Cerebellar nuclear complex (tissue), 1 donor: Measurements from ENCODE around the gene TRIM44.
A peak's percentile ranks its signal among the peaks of the same experiment; 100 is the strongest.
"Not testable (repeated sequence)": the region's sequence is repeated elsewhere in the genome, so short reads cannot be mapped to it uniquely, and the experiment has no call there.

Experiments
- DNase-seq, 2 experiments: peaks; one replicate each; lab custom pipeline; 2025; lab: John Stamatoyannopoulos, UW

Gene TRIM44

GRCh38 chr11:35633827-35634423 is 28.6 kb upstream of the TRIM44 start:
- DNase-seq, result no peak

- no peak for DNase-seq
These were observed 26.6 kb upstream of the TRIM44 start for GRCh38 chr11:35635933-35636332.

DNA sequence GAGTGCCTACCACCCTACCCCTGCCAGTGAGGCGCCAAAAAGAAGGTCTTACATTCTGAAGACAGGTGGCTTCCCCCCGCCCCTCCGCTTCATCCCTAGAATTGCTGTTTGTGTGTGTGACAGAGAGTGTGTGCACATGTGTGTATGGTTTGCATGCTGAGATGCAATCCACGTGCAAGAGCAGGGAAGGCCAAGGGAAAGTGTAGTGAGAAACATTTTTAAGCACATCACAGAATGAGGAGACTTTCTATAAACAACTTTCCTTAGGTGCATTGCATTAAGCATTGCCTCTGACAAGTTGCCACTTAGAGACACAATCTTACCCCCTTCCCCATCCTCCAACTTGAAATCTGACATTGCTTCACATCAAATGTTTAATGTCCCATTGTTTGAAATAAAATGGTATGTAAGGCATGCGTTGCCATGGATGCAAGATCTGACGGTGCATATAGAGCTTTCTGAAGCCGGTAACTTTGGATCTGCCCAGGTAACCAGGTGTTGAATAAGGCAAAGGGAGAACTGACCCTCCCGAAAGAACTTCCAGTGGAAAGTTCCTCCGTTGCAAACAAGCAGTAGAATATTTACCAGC is 22.9 kb upstream of the TRIM44 start:
- no peak for DNase-seq

DNA sequence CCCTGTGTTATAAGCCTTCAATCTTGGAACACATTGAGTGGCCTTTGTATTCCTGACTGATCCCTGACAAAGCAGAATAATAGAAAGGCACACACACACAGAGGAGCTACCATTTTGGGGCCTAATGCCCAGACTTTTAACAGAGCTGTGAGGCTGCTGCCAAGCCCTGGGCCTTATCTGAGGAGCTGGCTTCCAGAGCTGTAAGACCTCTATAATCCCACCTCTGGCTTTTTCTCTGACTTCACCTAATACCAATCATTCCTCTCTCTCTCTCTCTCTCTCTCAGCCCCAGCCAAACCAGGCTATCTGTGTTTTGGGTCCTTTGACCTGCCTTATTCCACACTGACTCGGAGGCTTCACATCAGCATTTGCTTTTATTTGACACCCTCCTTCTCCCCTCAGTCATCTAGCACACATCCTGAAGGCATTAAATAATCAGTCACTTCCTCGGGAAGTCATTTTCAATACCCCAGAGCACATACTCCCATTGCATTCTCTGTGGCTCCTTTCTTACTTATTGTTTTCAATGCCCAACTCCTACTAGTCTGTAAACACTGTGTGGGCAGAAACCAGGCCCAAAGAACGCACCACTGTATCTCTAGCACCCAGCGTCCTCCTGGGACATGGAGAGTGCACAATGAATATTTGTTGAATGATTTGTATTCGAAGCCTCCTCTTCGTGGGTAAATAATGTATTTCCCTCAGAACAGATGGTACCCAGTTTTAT is 21.2 kb upstream of the TRIM44 start:
- DNase-seq, result no peak

- DNase-seq, result no peak
These were observed 20.6 kb upstream of the TRIM44 start for GRCh38 chr11:35641964-35642363.

DNA sequence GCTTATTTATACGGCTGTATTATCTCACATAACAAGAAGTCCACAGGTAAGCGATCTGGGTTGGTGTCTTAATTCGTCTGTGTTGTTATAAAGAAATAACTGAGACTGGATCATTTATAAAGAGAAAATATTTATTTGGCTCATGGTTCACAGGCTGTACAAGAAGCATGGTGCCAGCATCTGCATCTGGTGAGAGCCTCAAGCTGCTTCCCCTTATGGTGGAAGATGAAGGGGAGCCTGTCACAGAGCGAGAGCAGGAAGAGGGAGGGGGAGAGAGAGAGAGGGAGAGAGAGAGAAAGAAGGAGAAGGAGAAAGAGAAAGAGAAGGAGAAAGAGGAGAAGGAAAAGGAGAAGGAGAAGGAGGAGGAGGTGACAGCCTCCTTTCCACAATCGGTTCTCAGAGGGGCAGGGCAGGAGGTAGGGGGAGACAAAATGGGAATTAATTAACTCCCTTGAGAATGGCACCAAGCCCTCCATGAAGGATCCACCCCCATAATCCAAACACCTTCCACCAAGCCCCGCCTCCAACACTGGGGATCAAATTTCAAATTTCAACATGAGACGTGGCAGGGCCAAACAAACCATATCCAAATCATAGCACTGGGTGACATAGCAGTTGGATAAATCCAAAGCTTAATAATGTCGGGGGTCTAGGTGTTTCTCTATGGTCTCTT is 15.0 kb upstream of the TRIM44 start:
- no peak for DNase-seq

GRCh38 chr11:35650006-35650405 is 12.6 kb upstream of the TRIM44 start:
- DNase-seq, result no peak

GRCh38 chr11:35650467-35650866 is 12.1 kb upstream of the TRIM44 start:
- DNase-seq, result no peak

GRCh38 chr11:35651263-35651662 is 11.3 kb upstream of the TRIM44 start:
- no peak for DNase-seq

DNA sequence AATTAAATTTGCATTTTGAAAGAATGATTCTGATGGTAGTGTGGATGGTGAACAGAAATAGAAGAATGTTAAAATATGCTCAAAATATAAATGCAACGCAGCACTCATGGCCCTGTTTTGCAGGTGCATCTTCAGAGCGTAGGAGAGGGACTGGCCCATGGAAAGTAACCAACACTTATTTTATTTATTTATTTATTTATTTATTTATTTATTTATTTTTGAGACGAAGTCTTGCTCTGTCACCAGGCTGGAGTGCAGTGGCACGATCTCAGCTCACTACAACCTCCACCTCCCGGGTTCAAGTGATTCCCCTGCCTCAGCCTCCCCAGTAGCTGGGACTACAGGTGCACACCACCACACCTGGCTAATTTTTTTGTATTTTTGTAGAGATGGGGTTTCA is 9.8 kb upstream of the TRIM44 start:
- DNase-seq, result not testable (repeated sequence)

DNA sequence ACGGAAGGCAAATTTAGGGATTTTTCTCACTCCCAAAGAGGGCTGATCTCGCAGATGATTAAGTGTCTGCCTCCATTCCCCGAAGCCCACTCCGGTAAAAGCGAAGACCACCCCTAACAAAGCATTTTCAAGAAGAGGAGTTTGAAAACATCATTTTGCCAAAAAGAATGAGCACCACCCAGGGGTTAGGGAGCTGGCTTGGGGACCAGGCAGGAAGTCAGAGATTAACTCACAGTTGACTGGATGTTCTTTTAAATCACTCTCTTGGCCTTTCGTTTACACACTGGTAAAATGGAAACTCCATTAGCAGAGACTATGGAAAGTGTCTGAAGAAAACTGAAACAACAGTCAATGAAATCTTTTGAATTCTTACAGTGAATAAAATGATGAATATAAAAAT is 7.9 kb upstream of the TRIM44 start:
- DNase-seq, result no peak

- DNase-seq, result no peak
These were observed 7.3 kb upstream of the TRIM44 start for GRCh38 chr11:35655254-35655653.

GRCh38 chr11:35655856-35656255 is 6.7 kb upstream of the TRIM44 start:
- no peak for DNase-seq

- DNase-seq, result no peak
These were observed 4.3 kb upstream of the TRIM44 start for GRCh38 chr11:35658020-35658948.

DNA sequence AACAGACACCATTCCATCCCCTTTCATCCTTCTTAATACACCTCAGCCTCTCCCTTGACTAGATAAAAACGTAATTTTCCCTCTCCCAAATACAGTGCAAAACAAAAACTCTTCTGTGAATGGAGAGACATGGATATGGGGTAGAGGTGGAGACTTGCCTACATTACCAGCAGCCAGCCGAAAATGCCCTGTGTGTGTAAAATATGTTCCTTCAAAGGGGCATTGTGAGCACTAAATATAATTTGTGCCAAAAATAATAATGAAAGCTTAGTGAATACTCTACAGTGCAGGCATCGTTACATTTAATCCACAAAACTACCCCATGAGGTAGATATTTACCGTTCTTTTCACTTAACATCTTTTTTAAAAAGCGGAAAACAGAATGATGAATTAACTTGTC is 1.0 kb upstream of the TRIM44 start:
- DNase-seq, result peak in 1 of 2 experiments; percentile 8

DNA sequence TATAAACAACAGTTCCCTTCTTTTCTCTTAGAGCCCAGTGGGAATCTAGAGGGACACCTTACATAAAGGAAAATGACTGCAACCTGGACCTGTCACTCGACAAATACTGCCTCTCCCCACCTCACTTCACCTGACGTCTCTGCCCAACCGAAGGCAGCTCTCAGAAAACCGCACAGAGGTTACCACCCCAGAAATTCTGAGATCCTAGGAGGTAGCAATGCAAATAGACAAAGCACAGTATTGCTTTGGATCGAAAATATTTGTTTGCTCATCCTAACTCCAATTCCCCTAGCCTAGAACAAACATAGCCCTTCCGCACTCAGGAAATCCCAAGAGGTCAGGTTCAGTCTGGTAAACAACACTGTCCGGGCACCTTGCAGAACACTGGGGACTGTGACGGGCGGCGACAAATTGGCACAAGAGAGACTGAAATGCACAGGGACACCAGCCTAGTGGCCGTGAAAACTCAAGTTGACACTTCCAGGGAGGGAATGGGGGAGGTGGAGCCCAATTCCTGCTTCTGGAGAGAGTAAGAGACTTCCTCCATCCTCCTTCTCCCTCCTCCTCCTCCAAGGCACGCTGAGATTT is 420 bp upstream of the TRIM44 start:
- peak; percentile 48 to 74 for DNase-seq

DNA sequence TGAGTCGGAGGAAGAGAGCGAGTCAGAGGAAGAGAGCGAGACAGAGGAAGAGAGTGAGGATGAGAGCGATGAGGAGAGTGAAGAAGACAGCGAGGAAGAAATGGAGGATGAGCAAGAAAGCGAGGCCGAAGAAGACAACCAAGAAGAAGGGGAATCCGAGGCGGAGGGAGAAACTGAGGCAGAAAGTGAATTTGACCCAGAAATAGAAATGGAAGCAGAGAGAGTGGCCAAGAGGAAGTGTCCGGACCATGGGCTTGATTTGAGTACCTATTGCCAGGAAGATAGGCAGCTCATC is 780 bp downstream of the TRIM44 start:
- no peak for DNase-seq

DNA sequence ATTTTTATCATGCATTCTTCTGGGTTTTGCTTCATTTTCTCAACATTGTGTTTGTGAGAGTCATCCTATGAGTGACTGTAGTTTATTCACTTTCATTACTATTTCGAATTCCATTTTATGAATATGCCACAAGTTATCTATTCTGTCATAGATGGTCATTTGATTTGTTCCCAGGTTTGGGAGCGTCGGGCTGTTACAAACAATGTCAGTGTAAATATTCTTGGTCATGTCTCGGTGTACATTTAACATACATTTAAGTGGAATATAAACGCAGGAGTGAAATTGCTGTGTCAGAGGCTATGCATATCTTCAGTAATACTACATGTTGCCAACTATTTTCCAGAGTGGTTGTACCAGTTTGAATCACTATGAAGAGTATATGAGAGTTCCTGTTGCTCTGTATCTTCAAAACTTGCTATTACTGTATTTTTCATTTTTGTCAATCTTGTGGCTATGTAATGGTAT is 2.4 kb downstream of the TRIM44 start:
- DNase-seq, result no peak

DNA sequence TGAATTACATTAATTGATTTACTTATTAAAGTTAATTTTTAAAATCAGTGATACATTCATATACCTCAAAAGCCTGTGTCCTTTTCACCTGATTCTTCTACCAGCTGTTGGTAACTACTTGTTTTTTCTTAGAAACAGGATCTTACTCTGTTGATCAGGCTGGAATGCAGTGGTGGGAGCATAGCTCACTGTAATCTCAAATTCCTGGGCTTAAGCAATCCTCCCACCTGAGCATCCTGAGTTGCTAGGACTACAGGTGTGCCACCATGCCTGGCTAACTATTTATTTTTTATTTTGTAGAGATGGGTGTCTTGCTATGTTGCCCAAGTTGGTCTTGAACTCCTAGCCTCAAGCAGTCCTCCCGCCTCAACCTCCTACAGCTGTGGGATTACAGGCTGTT is 4.7 kb downstream of the TRIM44 start:
- no peak for DNase-seq

DNA sequence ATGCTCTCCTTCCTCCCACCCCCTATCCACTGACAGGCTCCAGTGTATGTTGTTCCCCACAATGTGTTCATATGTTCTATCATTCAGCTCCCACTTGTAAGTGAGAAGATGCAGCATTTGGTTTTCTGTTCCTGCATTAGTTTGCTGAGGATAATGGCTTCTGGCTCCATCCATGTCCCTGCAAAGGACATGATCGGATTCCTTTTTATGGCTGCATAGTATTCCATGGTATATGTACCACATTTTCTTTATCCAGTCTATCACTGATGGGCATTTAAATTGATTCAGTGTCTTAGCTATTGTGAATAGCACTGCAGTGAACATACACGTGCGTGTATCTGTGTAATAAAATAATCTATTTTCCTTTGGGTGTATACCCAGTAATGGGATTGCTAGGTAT is 5.8 kb downstream of the TRIM44 start:
- not testable (repeated sequence) for DNase-seq

- no peak for DNase-seq
These were observed 9.0 kb downstream of the TRIM44 start for GRCh38 chr11:35671396-35672127.
